K562 (cell line): ENCODE data around the gene MRPL40.

ENCODE experiments used
- HNRNPH1 ChIP-seq: fragments of 200-400 bp; formaldehyde crosslinking; optimal IDR thresholded peaks from 2 replicates; pipeline ENCODE3; 2017; ENCODE audit warnings: low read depth, mild to moderate bottlenecking, low read length, moderate library complexity
- PHTF2 ChIP-seq: fragments of 250-450 bp; sonication (Bioruptor Pico); IDR thresholded peaks from 2 replicates; pipeline ENCODE4 v1.5.0; 2021; ENCODE audit warnings: mild to moderate bottlenecking
- POLR2AphosphoS5 ChIP-seq: IDR thresholded peaks from 2 replicates; pipeline ENCODE4 v1.6.1; 2011; ENCODE audit warnings: mild to moderate bottlenecking, low read depth, low read length, moderate library complexity; ENCODE audit not compliant: control insufficient read depth, insufficient read depth
- TAF1 ChIP-seq: IDR thresholded peaks from 2 replicates; pipeline ENCODE4 v1.6.1; 2011; ENCODE audit warnings: mild to moderate bottlenecking, low read length, moderate library complexity; ENCODE audit not compliant: insufficient read depth, control insufficient read depth, severe bottlenecking; ENCODE audit errors: extremely low read depth
- ZNF121 ChIP-seq: sonication (generic); formaldehyde crosslinking; conservative IDR thresholded peaks from 2 replicates; pipeline ENCODE4 v1.8.0; 2022; ENCODE audit warnings: missing genetic modification reagents
- ZNF41 ChIP-seq: fragments of 250-450 bp; sonication (Bioruptor Pico); conservative IDR thresholded peaks from 2 replicates; pipeline ENCODE4 v1.4.0; 2020; ENCODE audit warnings: mild to moderate bottlenecking
- ZNF644 ChIP-seq: fragments of 200-800 bp; sonication (Bioruptor generic); IDR thresholded peaks from 2 replicates; pipeline ENCODE4 v1.6.1; 2016; ENCODE audit warnings: low read depth, missing genetic modification characterization, missing compliant biosample characterization
- TF ChIP-seq, protein P1 (sequence below): fragments of 250-450 bp; sonication (Bioruptor Pico); IDR thresholded peaks from 2 replicates; pipeline ENCODE4 v1.5.0; 2020; ENCODE audit warnings: mild to moderate bottlenecking, borderline replicate concordance

DNA sequence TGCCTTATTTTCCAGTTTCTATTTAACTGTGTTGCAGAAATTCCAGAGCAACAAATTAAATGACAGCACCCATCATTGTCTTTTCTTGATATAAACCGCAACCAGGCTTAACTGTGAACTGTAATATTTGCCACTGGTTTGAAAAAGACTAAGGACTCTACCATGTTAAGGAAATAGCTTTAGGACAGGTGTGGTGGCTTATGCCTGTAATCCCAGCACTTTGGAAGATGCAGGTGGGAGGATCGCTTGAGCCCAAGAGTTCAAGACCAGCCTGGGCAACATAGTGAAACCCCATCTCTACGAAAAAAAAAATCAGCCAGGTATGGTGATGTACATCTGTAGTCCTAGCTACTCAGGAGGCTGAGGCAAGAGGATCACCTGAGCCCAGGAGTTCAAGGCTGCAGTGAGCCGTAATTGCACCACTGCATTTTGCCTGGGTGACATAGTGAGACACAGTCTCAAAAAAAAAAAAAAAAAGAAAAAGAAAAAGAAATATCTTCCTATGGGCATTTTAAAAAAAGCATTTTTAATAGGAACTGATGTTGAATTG lies 29.6 kb upstream of the MRPL40 start:
- no peak for TF ChIP-seq ZNF121 (CRISPR knock-in tag)
- TF ChIP-seq HNRNPH1, result no peak
- TF ChIP-seq PHTF2 (CRISPR knock-in tag), result no peak
- no peak for TF ChIP-seq TAF1
- TF ChIP-seq ZNF41, result no peak
- TF ChIP-seq ZNF644 (tag), result no peak
- no peak for TF ChIP-seq POLR2AphosphoS5
- TF ChIP-seq, protein P1, sequence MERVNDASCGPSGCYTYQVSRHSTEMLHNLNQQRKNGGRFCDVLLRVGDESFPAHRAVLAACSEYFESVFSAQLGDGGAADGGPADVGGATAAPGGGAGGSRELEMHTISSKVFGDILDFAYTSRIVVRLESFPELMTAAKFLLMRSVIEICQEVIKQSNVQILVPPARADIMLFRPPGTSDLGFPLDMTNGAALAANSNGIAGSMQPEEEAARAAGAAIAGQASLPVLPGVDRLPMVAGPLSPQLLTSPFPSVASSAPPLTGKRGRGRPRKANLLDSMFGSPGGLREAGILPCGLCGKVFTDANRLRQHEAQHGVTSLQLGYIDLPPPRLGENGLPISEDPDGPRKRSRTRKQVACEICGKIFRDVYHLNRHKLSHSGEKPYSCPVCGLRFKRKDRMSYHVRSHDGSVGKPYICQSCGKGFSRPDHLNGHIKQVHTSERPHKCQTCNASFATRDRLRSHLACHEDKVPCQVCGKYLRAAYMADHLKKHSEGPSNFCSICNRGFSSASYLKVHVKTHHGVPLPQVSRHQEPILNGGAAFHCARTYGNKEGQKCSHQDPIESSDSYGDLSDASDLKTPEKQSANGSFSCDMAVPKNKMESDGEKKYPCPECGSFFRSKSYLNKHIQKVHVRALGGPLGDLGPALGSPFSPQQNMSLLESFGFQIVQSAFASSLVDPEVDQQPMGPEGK (CRISPR knock-in tag), result no peak
